ENCODE results near the gene ADH1B. TPM values are rescaled to one million over a fixed set of nuclear protein-coding genes. Genes with fewer than 3 reads are reported as not detected.
"Not testable (repeated sequence)": the region's sequence is repeated elsewhere in the genome, so short reads cannot be mapped to it uniquely, and the experiment has no call there.

ADH1B gene
- polyA plus RNA-seq (2011; rRNA removed): 0.04 TPM in 2 replicates
- 0.43 TPM in 1 of 2 replicates, not detected in the other for polyA minus RNA-seq (2011; rRNA and poly(A)+ RNA removed)

GRCh38 chr4:99321241-99322191 lies at the start of gene ADH1B:
TSS of gene ADH1B (minus strand) at chr4:99321401. CDS start at chr4:99321331, 70 bp downstream.
- TF ChIP-seq CTCF (IDR thresholded peaks at IDR 0.05; ENCODE audit: insufficient read depth, low read depth, low read length): no peak
- H3K4me3 ChIP-seq (ENCODE audit: low read depth, low read length): no peak within 1 kb of the TSS
- no peak for DNase-seq (ENCODE audit: low read depth)
- POLR2A ChIA-PET: no interaction called here
- no peaks in the 10 kb centered on the region for H3K27me3 ChIP-seq (ENCODE audit: control insufficient read depth, insufficient read depth, low read length)
- no peaks in the 10 kb centered on the region for H3K36me3 ChIP-seq (ENCODE audit: control insufficient read depth, insufficient read depth, low read length)
- CTCF ChIA-PET: interaction anchor here (0.6 kb wide), 1 partner anchor 117 kb away, joined by 3 read pairs; no protein-coding TSS in a partner anchor

- H3K4me3 ChIP-seq (ENCODE audit: low read depth, low read length); H3K27me3 ChIP-seq (ENCODE audit: control insufficient read depth, insufficient read depth, low read length); POLR2A ChIA-PET; H3K36me3 ChIP-seq (ENCODE audit: control insufficient read depth, insufficient read depth, low read length); DNase-seq (ENCODE audit: low read depth): not testable (repeated sequence)
- CTCF ChIA-PET: interaction anchor here (1.7 kb wide), 1 partner anchor 11 kb away, joined by 6 read pairs; no protein-coding TSS in a partner anchor
Measured at GRCh38 chr4:99367817-99368216, 46.6 kb upstream of the ADH1B start.

- no peak overlapping the region for H3K4me3 ChIP-seq (ENCODE audit: low read depth, low read length)
- H3K36me3 ChIP-seq (ENCODE audit: control insufficient read depth, insufficient read depth, low read length): no peaks in the 10 kb centered on the region
- H3K27me3 ChIP-seq (ENCODE audit: control insufficient read depth, insufficient read depth, low read length): no peaks in the 10 kb centered on the region
- ChIA-PET POLR2A (no interaction called here), CTCF (no interaction called here)
- no peak for TF ChIP-seq CTCF (IDR thresholded peaks at IDR 0.05; ENCODE audit: insufficient read depth, low read depth, low read length)
- DNase-seq (ENCODE audit: low read depth): no peak
Measured at GRCh38 chr4:99366491-99366890, 45.3 kb upstream of the ADH1B start.

- Histone ChIP-seq H3K27me3 (ENCODE audit: control insufficient read depth, insufficient read depth, low read length) (no peaks in the 10 kb centered on the region), H3K4me3 (ENCODE audit: low read depth, low read length) (no peak overlapping the region), H3K36me3 (ENCODE audit: control insufficient read depth, insufficient read depth, low read length) (no peaks in the 10 kb centered on the region)
- DNase-seq (ENCODE audit: low read depth): no peak
- TF ChIP-seq CTCF (IDR thresholded peaks at IDR 0.05; ENCODE audit: insufficient read depth, low read depth, low read length): no peak
- CTCF ChIA-PET: interaction anchor here (0.6 to 0.9 kb wide), 2 partner anchors 15 to 16 kb away, joined by 3 read pairs; no protein-coding TSS in a partner anchor
- POLR2A ChIA-PET: no interaction called here
Measured at GRCh38 chr4:99362768-99363167, 41.6 kb upstream of the ADH1B start.

GRCh38 chr4:99361899-99362275 lies 40.7 kb upstream of the ADH1B start:
- no peak for TF ChIP-seq CTCF (IDR thresholded peaks at IDR 0.05; ENCODE audit: insufficient read depth, low read depth, low read length)
- H3K36me3 ChIP-seq (ENCODE audit: control insufficient read depth, insufficient read depth, low read length): no peaks in the 10 kb centered on the region
- no peak overlapping the region for H3K4me3 ChIP-seq (ENCODE audit: low read depth, low read length)
- ChIA-PET POLR2A (no interaction called here), CTCF (interaction anchor here (0.9 to 1.1 kb wide), 2 partner anchors 9 to 23 kb away, joined by 3 read pairs; no protein-coding TSS in a partner anchor)
- H3K27me3 ChIP-seq (ENCODE audit: control insufficient read depth, insufficient read depth, low read length): no peaks in the 10 kb centered on the region
- DNase-seq (ENCODE audit: low read depth): no peak

Measured in BJ (cell line).